Type B pancreatic cell (in vitro differentiated cells): ENCODE measurements around the gene LIG3. TPM values are rescaled to one million over a fixed set of nuclear protein-coding genes. Genes with fewer than 3 reads are reported as not detected.

Experiments
- DNase-seq: peaks from one replicate; pipeline ENCODE4 v3.0.0; 2021; ENCODE audit warnings: mixed read lengths; ENCODE audit not compliant: unreplicated experiment; ENCODE audit errors: extremely low spot score
- H3K27ac Mint-ChIP-seq: 2 replicates; pipeline ENCODE4 v1.8.0; 2021; ENCODE audit warnings: mild to moderate bottlenecking, mixed read lengths
- H3K27me3 Mint-ChIP-seq: 2 replicates; pipeline ENCODE4 v1.8.0; 2021; ENCODE audit warnings: mixed read lengths
- H3K36me3 Mint-ChIP-seq: 2 replicates; pipeline ENCODE4 v1.8.0; 2021; ENCODE audit warnings: mixed read lengths
- H3K4me1 Mint-ChIP-seq: one replicate; pipeline ENCODE4 v1.8.0; 2021; ENCODE audit warnings: mixed read lengths; ENCODE audit not compliant: unreplicated experiment
- H3K4me3 Mint-ChIP-seq: 2 replicates; pipeline ENCODE4 v1.8.0; 2021; ENCODE audit warnings: mild to moderate bottlenecking, mixed read lengths
- H3K9me3 Mint-ChIP-seq: 2 replicates; pipeline ENCODE4 v1.8.0; 2021; ENCODE audit warnings: mixed read lengths
- CTCF ChIP-seq: fragments of 200-600 bp; sonication (generic); conservative IDR thresholded peaks from 2 replicates; pipeline ENCODE4 v1.5.0; 2021; ENCODE audit warnings: antibody characterized with exemption, mild to moderate bottlenecking
- total RNA-seq: library from RNA; stranded (reverse); gene quantifications from 2 replicates; pipeline ENCODE4 v1.2.1, GENCODE V29; 2021; ENCODE audit warnings: low replicate concordance

Gene LIG3
- total RNA-seq, 1 donor from 2014 or later: 73.0 TPM

- Mint-ChIP-seq H3K27me3 (no peaks in the 10 kb centered on the region), H3K27ac (peak overlapping the region; percentile 57), H3K4me1 (peaks cover 8% of the 10 kb centered on the region), H3K9me3 (no peaks in the 10 kb centered on the region), H3K36me3 (peaks cover 6% of the 10 kb centered on the region), H3K4me3 (no peak overlapping the region)
- no peak for TF ChIP-seq CTCF
- no peak for DNase-seq
Measured at GRCh38 chr17:35057332-35057915, 77.1 kb downstream of the LIG3 start.

Other genes starting within 250 kb of the LIG3 start
- 1.5 and 1.8 TPM in 2 replicates for gene CCT6B, start 19.1 kb upstream of the LIG3 start, total RNA-seq
- 21.9 and 22.8 TPM in 2 replicates for gene ZNF830, start 19.0 kb upstream of the LIG3 start, total RNA-seq
- 19.9 and 38.7 TPM in 2 replicates for gene RFFL, start 83.2 kb downstream of the LIG3 start, total RNA-seq
- gene RAD51D, start 139.3 kb downstream of the LIG3 start, total RNA-seq: 8.3 and 12.4 TPM in 2 replicates
- not detected in 2 replicates for gene FNDC8, start 141.1 kb downstream of the LIG3 start, total RNA-seq
- gene NLE1, start 161.8 kb downstream of the LIG3 start, total RNA-seq: 18.8 and 24.9 TPM in 2 replicates
- 0.56 TPM in 1 of 2 replicates, not detected in the other for gene UNC45B, start 167.3 kb downstream of the LIG3 start, total RNA-seq
- not detected in 2 replicates for gene SLC35G3, start 213.9 kb downstream of the LIG3 start, total RNA-seq